HG03108 (cell line): ENCODE results near the gene CHIC2.
"Not testable (repeated sequence)": the region's sequence is repeated elsewhere in the genome, so short reads cannot be mapped to it uniquely, and the experiment has no call there.

Experiments
- ATAC-seq: cut with Tn5 transposase; IDR thresholded peaks from one replicate; pipeline ENCODE4 v1.9.1; 2021; ENCODE audit warnings: moderate library complexity; ENCODE audit not compliant: unreplicated experiment

The CHIC2 gene

DNA sequence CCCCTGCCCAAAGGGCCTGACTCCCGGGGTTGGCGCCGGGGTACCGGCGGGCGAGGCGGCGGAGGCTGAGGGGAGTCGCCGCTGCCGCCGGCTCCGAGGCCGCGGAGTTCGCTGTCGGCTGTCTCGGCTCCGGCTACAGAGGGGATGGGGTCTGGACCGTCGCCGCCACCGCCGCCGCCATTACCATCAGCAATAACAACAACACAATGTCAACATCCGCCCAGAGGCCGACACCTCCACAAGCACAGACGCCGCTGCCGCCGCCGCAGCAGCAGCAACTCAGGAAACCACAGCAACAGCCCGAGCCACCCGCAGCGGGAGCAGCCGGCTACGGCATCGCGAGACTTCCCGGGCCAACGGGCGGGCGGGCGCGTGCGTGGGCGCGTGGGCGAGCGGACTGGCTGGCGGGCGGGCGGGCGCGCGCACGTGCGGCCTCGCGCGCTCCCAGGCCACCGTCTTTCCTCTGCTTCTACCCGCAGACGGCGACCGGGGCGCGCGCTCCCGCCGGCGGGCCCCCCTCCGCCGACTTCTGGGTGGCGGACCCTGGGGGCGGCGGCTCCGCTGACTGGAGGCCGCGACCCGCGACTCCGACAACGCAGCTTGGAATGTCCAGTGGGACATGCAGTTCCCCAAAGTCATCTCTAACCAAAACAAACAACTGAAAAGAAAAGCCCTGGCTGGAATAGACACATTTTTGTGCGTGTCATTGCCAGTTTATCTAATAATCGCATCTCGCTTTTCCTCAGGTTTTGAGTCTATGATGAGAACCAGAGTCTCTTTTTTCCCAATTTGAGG, at the start of gene CHIC2:
TSS of gene CHIC2 (minus strand) at position 289 of the 795 bp plus-strand sequence. CDS start 305 bp downstream, outside the sequence.
- ATAC-seq: peak; percentile 88

DNA sequence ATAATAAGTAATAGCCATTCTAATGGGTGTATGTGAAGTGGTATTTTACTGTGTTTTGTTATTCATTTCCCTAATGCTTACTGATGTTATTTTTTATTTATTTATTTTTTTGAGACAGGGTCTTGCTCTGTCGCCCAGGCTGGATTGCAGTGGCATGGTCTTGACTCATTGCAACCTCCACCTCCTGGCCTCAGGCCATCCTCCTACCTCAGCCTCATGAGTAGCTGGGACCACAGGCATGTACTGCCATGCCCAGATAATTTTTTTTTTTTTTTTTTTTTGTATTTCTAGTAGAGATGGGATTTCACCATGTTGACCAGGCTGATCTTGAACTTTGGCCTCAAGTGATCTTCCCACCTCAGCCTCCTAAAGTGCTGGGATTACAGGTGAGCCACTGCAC, 48.8 kb upstream of the CHIC2 start:
- ATAC-seq: not testable (repeated sequence)

DNA sequence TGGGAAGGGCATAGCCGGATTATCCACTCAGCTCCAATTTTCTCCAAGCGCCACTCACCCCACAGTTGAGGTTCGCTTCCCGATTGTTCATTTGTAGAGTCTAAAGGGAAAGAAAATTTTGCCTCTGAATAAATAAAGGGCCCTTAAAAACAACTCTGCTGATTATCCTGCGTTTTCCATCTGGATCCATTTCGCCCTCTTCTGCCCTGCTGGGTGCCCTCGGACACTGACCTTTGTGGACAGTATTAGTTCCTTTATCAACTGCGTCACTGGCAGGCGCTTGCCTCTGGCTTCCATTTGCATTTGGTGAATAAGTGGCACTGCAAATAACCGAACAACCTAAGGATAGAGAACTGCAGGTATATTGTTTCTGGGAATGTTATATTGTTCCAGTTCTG, 45.6 kb upstream of the CHIC2 start:
- ATAC-seq: no peak

DNA sequence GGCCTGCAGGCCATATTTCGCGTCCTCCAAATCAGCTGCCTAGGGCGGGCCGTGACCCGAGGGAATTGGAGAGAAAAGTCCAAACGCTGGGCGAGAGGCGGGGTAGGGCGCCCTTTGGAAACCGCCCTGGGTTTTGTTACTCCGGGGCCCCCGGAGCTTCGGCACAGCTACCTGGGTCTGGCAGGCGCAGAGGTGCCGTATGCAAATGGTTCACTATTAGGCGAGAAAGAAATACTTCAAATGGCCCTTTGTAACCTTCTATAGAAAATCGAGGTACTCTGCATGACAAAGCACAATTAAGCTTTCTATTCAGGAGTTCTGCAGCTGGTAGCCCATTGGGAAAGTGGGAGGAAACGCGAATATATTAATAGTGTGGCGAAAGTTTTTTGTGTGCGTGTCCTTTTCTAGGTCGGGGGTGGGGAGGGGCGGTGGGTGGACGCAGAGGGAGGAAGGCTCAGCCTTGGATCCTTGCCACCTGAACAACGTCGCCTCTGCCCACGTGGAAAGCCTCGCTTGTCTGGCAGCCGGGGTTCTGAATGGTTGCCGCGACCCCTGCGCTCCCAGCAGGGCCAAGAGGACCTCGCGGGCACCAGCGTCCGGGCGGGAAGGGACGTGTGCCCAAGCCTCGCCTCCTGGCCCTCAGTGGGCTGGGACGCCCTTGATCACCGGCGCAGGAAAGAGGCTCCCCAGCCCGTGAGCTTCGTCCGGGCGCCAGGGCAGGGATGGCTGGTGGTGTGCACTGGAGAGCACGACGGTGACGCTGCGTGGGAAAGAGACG, 45.0 kb upstream of the CHIC2 start:
- no peak for ATAC-seq

DNA sequence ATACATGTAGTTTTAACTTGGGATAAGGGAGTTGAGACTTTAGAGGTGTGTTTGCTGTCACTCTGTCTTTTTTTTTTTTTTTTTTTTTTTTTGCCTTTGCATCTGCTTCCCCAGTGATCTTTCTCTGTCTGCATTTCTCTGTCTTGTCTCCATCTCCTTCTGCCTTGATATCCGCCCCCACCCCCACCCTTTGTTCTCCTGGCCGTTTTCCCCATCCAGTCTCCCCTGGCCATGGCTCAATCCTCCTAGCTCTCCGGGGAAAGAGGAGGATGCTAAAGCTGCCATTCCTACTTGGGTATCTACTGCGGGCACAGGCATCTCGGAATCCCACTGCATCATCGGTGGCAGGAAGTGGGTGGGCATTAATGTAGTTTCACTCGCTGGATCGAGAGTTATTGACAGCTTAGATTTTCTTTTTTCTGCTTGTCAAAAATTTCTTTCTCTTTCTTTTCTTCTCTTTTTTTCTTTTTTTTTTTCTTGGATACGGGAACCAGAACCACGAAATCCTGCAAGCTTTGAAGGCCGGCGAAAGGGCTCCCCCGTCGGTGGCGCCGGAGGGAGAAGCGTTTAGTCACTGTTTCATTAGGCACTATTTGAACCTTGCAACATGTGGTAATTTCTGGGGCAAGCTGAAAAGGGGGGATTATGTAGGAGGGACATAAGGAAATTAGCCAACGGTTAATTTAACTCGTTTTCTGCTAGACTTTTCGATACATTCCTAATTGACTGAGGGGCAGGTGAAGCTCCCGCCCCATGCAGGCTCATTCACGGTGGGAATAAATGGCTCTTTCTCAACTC, 43.7 kb upstream of the CHIC2 start:
- no peak for ATAC-seq

DNA sequence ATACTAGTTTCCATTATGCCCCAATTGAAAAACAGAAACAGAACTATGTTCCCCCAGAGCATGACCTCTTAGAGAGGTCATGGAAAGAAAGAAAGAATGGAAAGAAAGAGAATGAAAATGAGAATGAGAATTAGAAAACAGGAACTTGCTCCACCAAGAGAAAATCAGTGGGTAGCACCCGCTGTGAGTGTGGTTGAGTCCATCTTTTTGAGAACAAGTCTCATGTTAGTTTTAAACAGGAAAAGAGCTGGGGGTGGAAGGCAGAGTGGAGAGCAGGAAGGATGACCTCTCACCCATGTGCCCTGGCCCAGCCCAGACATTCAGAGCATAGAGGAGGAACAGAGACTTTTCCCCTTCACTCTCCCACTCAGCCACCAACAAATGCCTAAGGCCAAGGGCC, 40.5 kb upstream of the CHIC2 start:
- ATAC-seq: no peak

DNA sequence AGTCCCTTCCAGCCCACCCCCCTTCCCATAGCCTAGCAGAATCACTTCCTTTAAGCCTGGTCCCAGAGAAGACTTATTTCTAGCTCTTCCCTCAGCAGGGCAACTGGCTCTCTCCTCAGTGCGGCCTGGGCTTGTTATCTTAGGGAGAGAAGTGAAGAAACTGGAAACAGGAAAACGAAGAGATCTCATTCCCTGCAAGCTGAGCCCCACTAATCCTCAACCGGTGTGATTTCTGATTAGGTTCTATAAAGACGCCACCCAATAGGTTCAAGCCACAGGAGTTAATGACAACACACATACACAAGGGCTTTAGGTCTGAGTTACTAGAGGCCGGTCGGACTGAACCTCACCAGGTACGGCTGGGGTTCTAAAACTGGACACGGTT, 38.8 kb upstream of the CHIC2 start:
- no peak for ATAC-seq

DNA sequence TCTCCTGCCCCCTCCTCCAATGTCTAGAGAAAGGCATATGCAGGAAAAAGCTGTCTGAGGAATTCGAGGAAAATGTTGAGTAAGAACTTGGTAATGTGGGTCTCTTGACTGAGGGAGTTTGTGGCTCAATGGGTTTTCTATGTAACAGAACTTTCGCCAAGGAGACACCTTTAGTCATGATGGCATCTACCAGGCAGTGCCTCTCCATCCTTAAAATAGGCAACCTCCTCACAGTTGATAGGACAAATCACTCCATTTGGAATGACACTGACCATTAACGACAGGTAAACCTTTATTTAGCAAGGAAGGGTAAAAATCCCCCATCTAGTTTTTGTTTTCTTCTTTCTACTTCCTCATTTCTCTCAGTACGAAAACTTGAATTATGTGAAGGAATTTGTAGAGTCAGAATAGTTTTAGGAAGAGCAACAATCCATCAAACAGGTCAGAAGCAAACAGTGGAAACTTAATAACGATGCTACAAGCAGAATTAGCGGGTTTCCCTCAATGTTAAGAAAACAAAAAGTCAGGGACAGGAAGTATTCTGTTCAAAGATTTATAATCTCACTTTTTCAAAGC, 38.2 kb upstream of the CHIC2 start:
- ATAC-seq: no peak

DNA sequence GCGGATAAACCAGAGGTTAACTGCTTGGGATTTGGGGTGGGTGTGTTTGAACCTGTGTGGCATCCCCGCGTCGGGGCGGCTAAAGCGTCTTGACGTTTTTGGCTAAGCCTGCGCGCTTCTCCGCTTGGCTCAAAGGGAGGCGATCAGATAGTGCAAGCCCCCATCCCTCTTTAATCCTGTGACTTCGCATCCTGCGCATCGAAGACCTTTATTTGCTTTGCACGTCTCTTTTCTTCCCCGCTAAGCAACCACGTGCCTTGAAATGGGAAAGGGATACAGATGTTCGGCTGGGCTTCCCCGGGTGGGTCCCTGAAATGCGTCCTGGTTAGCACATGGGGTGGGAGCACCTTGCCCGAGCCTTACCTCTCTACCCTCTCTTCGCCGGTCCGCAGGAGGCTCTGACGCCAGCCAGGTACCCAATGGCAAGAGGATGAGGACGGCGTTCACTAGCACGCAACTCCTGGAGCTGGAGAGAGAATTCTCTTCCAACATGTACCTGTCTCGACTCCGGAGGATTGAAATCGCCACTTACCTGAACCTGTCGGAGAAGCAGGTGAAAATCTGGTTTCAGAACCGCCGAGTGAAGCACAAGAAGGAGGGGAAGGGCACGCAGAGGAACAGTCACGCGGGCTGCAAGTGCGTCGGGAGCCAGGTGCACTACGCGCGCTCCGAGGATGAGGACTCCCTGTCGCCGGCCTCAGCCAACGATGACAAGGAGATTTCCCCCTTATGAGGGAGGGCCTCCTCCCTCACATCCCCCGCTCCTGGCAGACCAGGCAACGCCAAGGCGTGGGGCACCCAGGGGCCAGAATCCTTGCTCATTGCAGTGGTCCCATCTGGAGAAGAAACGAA, 37.0 kb upstream of the CHIC2 start:
- no peak for ATAC-seq

DNA sequence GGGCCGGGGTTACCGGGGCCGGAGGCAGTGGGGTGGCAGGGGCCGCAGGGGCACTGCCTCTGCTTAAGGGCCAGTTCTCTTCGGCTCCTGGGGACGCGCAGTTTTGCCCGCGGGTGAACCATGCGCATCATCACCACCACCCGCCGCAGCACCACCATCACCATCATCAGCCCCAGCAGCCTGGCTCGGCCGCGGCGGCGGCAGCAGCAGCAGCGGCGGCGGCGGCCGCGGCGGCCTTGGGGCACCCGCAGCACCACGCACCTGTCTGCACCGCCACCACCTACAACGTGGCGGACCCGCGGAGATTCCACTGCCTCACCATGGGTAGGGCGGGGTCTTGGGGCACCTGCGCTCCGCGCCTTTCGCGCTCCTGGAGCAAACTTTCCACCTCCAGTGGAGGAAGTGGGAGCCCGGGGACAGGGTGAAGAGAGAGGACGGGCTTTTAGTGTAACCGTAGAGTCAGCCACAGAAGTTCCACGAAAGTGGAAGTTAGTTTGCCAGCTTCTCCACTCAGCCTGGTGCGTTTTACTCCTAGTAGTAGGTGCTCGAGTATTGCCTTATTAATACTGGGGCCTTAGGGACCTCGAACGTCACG, 36.3 kb upstream of the CHIC2 start:
- ATAC-seq: no peak

DNA sequence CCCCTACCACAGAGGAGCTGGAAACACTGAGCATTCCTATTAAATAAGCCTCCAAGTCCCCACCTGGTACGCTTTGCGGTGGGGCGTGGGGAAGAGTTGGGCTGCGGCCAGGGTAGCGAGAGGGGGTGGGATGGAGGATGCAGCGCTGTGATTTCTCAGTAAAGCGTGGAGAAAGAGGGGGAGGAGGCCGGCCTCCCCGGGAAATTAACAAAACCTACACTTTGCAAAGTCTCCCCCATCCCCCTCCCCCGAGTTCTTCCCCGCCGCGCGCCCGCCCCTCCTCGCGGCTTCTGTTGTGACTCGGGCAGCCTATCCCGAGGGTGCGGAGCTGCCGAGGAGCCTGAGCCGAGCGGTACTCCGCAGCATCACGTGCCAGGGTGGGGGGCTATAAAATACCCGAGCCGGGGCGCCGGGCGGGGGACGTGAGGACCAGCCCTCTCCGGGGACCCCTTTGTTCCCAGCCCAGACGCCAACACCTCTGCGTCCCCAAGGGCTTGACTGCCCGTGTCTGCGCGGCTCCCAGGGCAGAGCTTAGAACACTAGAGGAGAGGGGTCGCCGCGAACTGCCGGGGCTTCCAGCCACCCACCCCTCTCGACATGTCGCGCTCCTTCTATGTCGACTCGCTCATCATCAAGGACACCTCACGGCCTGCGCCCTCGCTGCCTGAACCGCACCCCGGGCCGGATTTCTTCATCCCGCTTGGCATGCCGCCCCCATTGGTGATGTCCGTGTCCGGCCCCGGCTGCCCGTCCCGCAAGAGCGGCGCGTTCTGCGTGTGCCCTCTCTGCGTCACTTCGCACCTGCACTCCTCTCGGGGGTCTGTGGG, 35.6 kb upstream of the CHIC2 start, which contains the start of gene GSX2:
TSS of gene GSX2 (plus strand) at position 416 of the 827 bp plus-strand sequence. CDS start at position 598, 182 bp downstream.
- ATAC-seq: no peak

DNA sequence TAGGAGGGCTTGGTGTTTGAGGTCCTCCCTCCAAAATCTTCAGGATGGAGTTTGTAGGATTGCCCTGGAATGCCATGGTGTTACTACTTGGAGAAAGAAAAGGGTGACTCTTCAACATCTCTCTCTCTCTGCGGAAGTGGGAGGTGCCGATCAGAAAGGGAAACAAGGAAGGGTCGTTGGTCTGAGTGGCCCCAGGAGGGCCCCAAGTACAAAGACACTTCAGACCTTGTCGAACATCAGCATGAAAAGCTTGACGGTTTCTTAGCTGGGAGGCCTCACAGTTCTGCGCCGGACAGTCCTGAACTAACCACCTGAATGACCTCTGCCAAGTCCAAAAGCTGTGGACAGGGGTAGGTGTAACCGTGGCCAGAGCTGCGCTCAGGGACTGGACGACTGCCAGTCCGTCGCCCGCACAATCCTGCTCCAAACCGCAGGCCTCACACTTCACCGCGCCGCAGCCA, 34.9 kb upstream of the CHIC2 start:
- no peak for ATAC-seq

DNA sequence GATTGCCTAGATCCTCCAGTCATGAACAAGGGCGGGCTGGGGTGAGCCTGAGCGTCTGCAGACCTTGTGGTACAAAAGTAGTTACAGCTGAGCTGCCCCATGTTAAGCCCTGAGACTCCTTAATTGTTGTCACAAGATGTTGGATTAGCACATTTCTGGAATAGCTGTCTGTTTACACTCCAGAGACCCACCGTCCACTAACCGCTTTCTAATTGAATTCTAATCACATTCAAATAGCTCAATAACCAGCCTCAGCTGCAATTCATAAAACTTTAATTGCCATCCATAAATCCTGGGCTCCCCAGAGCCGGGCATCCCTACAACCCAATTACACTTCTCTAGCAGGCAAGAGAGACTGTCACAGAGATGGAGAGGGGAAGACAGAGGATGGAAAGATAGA, 34.0 kb upstream of the CHIC2 start:
- ATAC-seq: no peak

DNA sequence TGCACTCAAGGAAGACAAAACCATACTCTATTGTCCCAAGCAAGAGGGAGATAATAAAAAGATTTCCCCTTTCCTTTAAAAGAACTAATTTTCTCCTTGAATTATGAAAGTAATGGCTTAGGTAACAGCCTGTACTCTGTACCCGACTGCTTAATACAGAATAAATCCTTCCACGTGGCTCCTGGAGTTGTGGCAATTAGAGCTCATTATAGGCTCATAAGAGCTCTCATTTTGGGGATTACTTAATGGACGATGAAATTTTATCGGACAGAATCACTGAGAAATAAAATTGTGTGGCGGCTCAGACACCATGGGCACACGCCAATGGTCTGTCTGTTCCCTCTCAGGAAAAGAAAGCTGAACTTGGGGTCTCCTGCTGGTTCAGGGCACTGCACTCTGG, 32.7 kb upstream of the CHIC2 start:
- ATAC-seq: no peak

DNA sequence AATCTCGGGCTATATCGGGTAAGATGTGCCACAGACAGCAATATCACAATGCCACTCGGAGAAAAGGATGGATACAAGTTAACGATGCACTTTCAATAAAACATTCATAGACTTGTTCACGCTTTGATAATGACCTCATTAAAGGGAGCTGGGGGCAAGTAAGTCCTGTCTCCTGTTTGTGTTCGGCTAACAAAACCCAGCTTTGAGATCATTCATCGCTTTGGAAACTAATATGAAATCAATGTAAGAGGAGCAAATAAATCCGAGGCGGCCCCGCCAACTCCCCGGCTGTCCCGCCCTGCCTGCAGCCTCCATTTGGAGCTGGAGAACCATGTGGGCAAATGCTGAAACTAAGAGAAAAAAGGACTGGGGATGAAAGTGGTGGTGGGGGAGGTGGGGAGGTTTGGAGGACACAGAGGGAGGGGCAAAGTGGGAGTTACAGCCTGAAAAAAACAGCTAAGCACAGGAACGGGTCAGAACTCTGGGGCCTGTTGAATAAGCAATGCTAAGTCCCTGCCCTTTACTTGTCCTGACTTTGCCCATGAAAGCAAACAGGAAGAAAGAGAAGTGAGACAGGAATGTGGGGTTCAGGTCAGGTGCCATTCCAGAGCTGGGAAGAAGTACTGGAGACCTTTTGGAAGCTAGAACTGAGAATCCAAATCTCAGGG, 32.0 kb upstream of the CHIC2 start:
- ATAC-seq: no peak

DNA sequence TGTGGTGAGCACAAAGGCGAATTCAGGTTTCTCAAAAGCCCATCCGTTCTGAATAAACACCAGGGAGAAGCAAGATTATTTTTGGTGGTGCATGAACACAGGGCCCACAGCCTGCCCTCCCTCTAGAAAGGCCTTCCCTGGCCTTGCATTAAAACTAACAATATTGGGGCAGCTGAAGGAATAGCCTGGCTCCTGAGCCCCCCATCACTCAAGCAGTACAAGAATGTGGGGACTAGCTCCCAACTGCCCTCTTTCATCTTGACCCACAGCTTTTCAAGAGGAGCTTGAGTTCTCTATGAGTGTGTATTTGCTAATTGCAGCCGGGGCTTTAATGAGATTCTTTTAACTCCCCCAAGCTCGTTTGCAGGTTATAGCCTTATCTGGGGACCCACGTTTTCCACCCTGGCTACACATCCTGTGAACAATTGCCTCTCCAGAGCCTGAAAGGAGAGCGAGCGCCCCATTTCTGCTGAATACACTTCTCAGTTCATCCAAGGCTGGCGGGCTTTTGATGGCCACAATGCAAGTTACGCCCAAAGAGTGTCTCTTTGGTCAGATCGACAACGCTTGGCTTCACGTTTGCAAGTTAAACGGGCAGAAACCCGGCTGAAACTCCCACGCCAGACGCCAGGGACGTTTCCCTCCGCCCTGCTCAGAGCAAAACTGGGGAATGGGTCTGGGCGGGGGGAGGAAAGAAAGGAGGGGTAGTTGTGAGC, 30.9 kb upstream of the CHIC2 start:
- ATAC-seq: no peak

DNA sequence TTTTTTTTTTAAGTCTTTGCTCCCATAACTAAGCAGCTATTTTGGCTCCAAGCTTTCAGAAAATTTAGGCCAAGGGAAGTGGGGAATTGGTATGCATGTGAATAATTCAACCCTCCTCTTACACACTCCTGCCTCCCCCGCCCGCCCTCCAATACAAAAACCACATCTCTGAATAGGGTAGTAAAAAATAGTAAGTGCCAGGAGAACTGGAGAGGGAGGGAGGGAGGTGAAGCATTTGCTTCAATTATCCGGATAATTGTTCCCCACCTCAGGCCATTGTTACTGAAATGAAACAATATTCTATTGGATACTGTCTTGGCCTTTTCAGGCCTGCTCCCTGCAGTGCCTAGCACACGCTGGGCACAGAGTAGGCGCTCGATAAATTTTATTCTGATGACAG, 30.0 kb upstream of the CHIC2 start:
- ATAC-seq: no peak
